HCT116 (cell line): Measurements from ENCODE around the gene ANO8. TPM values are rescaled to one million over a fixed set of nuclear protein-coding genes. Genes with fewer than 3 reads are reported as not detected.
A peak's percentile ranks its signal among the peaks of the same experiment; 100 is the strongest.

ENCODE experiments used
- ATAC-seq: fragments of 200-7000 bp; cut with Tn5 transposase; 2 replicates; pipeline ENCODE4 v1.9.1; 2020; ENCODE audit warnings: mild to moderate bottlenecking, moderate library complexity
- BruUV-seq: library from RNA; stranded (reverse); fragments of 400-500 nt; replicated peaks from 2 replicates; lab custom pipeline; 2021; lab: Mats Ljungman, UMichigan
- CTCF ChIA-PET: fragments of 300-600 bp; sonication (Branson Sonifier 250); formaldehyde crosslinking; loops from one replicate; lab custom pipeline; 2021; ENCODE audit warnings: antibody characterized with exemption; lab: Charles Lee
- POLR2A ChIA-PET: fragments of 300-600, 350-600 bp; sonication (Branson Sonifier 250); formaldehyde crosslinking; loops from one replicate; lab custom pipeline; 2021; ENCODE audit warnings: antibody characterized with exemption; lab: Charles Lee
- RAD21 ChIA-PET, 2 experiments: fragments of 300-600 bp; sonication (Branson Sonifier 250); formaldehyde crosslinking; loops; one replicate each; lab custom pipeline; 2023; ENCODE audit warnings: low total read pairs in 2 of 2; ENCODE audit not compliant: uncharacterized antibody in 2 of 2, unreplicated experiment in 2 of 2, low non-redundant PET in 1 of 2; lab: Charles Lee
- DNase-seq: peaks from one replicate; pipeline ENCODE4 v3.0.0-alpha.2; 2010; ENCODE audit warnings: low read depth, low spot score
- H2AFZ ChIP-seq: fragments of 200-600 bp; shearing (Covaris generic), sonication (generic); 2 replicates; pipeline ENCODE4 v1.6.1; 2017; ENCODE audit warnings: low read depth, mixed run types, mixed read lengths, antibody characterized with exemption, low read length; ENCODE audit not compliant: poor library complexity, severe bottlenecking
- H3K27ac ChIP-seq: 2 replicates; pipeline ENCODE4 v1.5.1; 2012; ENCODE audit warnings: low read depth, low read length
- H3K27me3 ChIP-seq: fragments of 200-600 bp; sonication (generic); 2 replicates; pipeline ENCODE4 v1.6.1; 2016; ENCODE audit warnings: mixed run types, low read length, mixed read lengths; ENCODE audit not compliant: insufficient read depth
- H3K36me3 ChIP-seq, 2 experiments: fragments of 200-500 bp in 1 of 2; fragments of 200-600 bp in 1 of 2; sonication (Bioruptor generic) in 1 of 2; sonication (generic) in 1 of 2; 2 replicates each; pipeline versions ENCODE4 v1.5.1 to v1.6.1; 2014 to 2016; ENCODE audit warnings: low read length in 2 of 2, inconsistent platforms in 1 of 2, mixed read lengths in 1 of 2, mixed run types in 1 of 2; ENCODE audit not compliant: insufficient read depth in 2 of 2, control insufficient read depth in 1 of 2
- H3K4me1 ChIP-seq, 2 experiments: fragments of 200-600 bp in 1 of 2; sonication (generic) in 1 of 2; 2 replicates each; pipeline versions ENCODE4 v1.5.1 to v1.6.1; 2012 to 2017; ENCODE audit warnings: low read length in 2 of 2, inconsistent platforms in 1 of 2, mild to moderate bottlenecking in 1 of 2, mixed read lengths in 1 of 2, mixed run types in 1 of 2, moderate library complexity in 1 of 2; ENCODE audit not compliant: insufficient read depth in 2 of 2, control insufficient read depth in 1 of 2
- H3K4me2 ChIP-seq: fragments of 200-600 bp; sonication (generic); 2 replicates; pipeline ENCODE4 v1.6.1; 2017; ENCODE audit warnings: mixed run types, low read length, mixed read lengths
- H3K4me3 ChIP-seq, 2 experiments: fragments of 200-600 bp in 1 of 2; sonication (generic) in 1 of 2; replicated peaks in 1 of 2; 2 replicates each; pipeline ENCODE4 v1.5.1; 2011 to 2016; ENCODE audit warnings: low read length in 2 of 2, control low read depth in 1 of 2, low read depth in 1 of 2, mild to moderate bottlenecking in 1 of 2, mixed read lengths in 1 of 2, mixed run types in 1 of 2
- H3K79me2 ChIP-seq: fragments of 200-600 bp; sonication (generic); 2 replicates; pipeline ENCODE4 v1.6.1; 2017; ENCODE audit warnings: mild to moderate bottlenecking, mixed run types, low read length, moderate library complexity, mixed read lengths; ENCODE audit not compliant: insufficient read depth
- H3K9ac ChIP-seq: fragments of 200-600 bp; sonication (generic); 2 replicates; pipeline ENCODE4 v1.6.1; 2016; ENCODE audit warnings: low read length, mixed read lengths
- H3K9me2 ChIP-seq: fragments of 200-600 bp; sonication (generic), shearing (Covaris generic); 2 replicates; pipeline ENCODE4 v1.6.1; 2017; ENCODE audit warnings: mixed run types, mild to moderate bottlenecking, moderate library complexity; ENCODE audit not compliant: insufficient read depth
- H3K9me3 ChIP-seq, 2 experiments: fragments of 200-500 bp in 1 of 2; fragments of 200-600 bp in 1 of 2; sonication (Bioruptor generic) in 1 of 2; sonication (generic) in 1 of 2; 2 replicates each; pipeline ENCODE4 v1.6.1; 2014 to 2017; ENCODE audit warnings: low read length in 2 of 2, mixed read lengths in 2 of 2, inconsistent platforms in 1 of 2, low read depth in 1 of 2, mild to moderate bottlenecking in 1 of 2, mixed run types in 1 of 2, moderate library complexity in 1 of 2; ENCODE audit not compliant: control insufficient read depth in 1 of 2, insufficient read depth in 1 of 2
- H4K20me1 ChIP-seq: fragments of 200-600 bp; sonication (generic), shearing (Covaris generic); 2 replicates; pipeline ENCODE4 v1.6.1; 2017; ENCODE audit warnings: mixed run types, mild to moderate bottlenecking, moderate library complexity; ENCODE audit not compliant: insufficient read depth
- CEBPB ChIP-seq: IDR thresholded peaks from 2 replicates; pipeline ENCODE4 v1.6.1; 2012; ENCODE audit warnings: low read depth
- EZH2 ChIP-seq: fragments of 200-600 bp; sonication (generic); IDR thresholded peaks from 2 replicates; pipeline ENCODE4 v1.6.1; 2017; ENCODE audit warnings: antibody characterized with exemption, mixed run types
- EZH2phosphoT487 ChIP-seq: fragments of 200-600 bp; IDR thresholded peaks from 2 replicates; pipeline ENCODE4 v1.6.1; 2018; ENCODE audit warnings: antibody characterized with exemption, borderline replicate concordance
- FOSL1 ChIP-seq: IDR thresholded peaks from 2 replicates; pipeline ENCODE4 v1.6.1; 2012; ENCODE audit warnings: low read depth
- JUND ChIP-seq: IDR thresholded peaks from 2 replicates; pipeline ENCODE4 v1.6.1; 2012
- POLR2A ChIP-seq: IDR thresholded peaks from 2 replicates; pipeline ENCODE4 v1.7.0; 2011; ENCODE audit warnings: borderline replicate concordance; ENCODE audit not compliant: insufficient read depth, insufficient read length; ENCODE audit errors: extremely low read depth
- POLR2AphosphoS5 ChIP-seq: IDR thresholded peaks from 2 replicates; pipeline ENCODE4 v1.6.1; 2011; ENCODE audit warnings: mild to moderate bottlenecking, low read depth, low read length, moderate library complexity
- SP1 ChIP-seq: IDR thresholded peaks from 2 replicates; pipeline ENCODE4 v1.6.1; 2012; ENCODE audit warnings: low read depth
- SRF ChIP-seq: IDR thresholded peaks from 2 replicates; pipeline ENCODE4 v1.6.1; 2012; ENCODE audit warnings: low read depth
- TCF7L2 ChIP-seq: IDR thresholded peaks from 2 replicates; pipeline ENCODE4 v1.7.0; 2011; ENCODE audit warnings: borderline replicate concordance, inconsistent platforms; ENCODE audit not compliant: insufficient read depth, insufficient read length; ENCODE audit errors: extremely low read depth
- YY1 ChIP-seq: IDR thresholded peaks from 2 replicates; pipeline ENCODE4 v1.6.1; 2011; ENCODE audit warnings: low read length, low read depth, moderate library complexity, mild to moderate bottlenecking; ENCODE audit not compliant: insufficient replicate concordance; ENCODE audit errors: extremely low read depth
- intact Hi-C: fragments of 100-400 bp; cut with micrococcal nuclease; formaldehyde crosslinking; loops from 2 replicates; pipeline ENCODE4 v1.10.0; 2022
- total RNA-seq: library from RNA; stranded (reverse); gene quantifications from one replicate; pipeline ENCODE4 v1.2.1, GENCODE V29; 2021; ENCODE audit not compliant: unreplicated experiment
- TF ChIP-seq, protein P1 (sequence below): IDR thresholded peaks from 2 replicates; pipeline ENCODE4 v1.6.1; 2012
- TF ChIP-seq, protein P2 (sequence below): IDR thresholded peaks from 2 replicates; pipeline ENCODE4 v1.6.1; 2011; ENCODE audit warnings: mild to moderate bottlenecking, low read length, moderate library complexity; ENCODE audit not compliant: insufficient replicate concordance; ENCODE audit errors: extremely low read depth

ANO8 gene
- total RNA-seq, 1 experiment from 2014 or later = 22.9 TPM

DNA sequence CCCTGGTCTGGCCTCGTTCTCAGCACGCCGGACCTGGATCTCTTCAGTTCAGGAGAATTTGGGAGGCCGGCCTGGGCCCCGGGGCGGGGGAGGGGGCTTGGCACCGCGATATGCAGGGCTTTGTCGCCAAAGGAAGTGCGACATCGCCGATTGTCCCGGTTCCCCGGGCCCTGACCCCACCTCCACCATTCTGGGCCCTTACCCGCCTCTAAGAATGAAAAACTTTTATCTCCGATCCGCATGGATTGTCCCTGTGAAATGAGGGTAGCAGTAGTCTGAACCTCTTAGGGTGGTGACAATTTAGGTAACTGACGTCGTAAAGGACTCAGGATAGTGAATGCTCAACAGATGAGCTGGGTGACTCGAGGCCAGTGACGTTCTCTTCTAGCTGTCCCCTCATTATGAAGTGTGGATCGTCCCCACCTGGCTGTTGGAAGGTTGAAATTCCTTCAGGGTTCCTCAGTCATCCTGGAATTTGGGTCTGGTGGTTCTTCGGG is 24.6 kb downstream of the ANO8 start:
- peak overlapping the region; percentile 79 for H3K27ac ChIP-seq
- peak overlapping the region; percentile 99 for H3K4me2 ChIP-seq
- no peak for ATAC-seq
- H3K4me1 ChIP-seq = peaks cover 41 to 58% of the 10 kb centered on the region in 2 experiments
- H3K4me3 ChIP-seq = peak overlapping the region; percentile 80 to 98
- peaks cover 4 to 12% of the 10 kb centered on the region in 2 experiments for H3K36me3 ChIP-seq
- H3K9me3 ChIP-seq = no peaks in the 10 kb centered on the region
- no peak overlapping the region for H2AFZ ChIP-seq
- H3K9me2 ChIP-seq = no peaks in the 10 kb centered on the region
- BruUV-seq = no TSS peak
- DNase-seq = no peak
- no peaks in the 10 kb centered on the region for H4K20me1 ChIP-seq
- peaks cover 59% of the 10 kb centered on the region for H3K79me2 ChIP-seq
- CTCF ChIA-PET = interaction anchor here (1.8 kb wide), 1 partner anchor 13 kb away, joined by 5 read pairs; no protein-coding TSS in a partner anchor
- intact Hi-C loops = loop anchor here (2.0 kb wide), 1 partner anchor 17 kb away; no protein-coding TSS in a partner anchor
- POLR2A ChIA-PET = interaction anchor here (1.4 to 3.2 kb wide), 2 partner anchors 17 to 24 kb away, joined by 9 to 39 read pairs; partner anchors contain the start of gene ANO8
- peak overlapping the region; percentile 81 for H3K9ac ChIP-seq
- H3K27me3 ChIP-seq = no peaks in the 10 kb centered on the region
- TF ChIP-seq EZH2phosphoT487 (no peak), EZH2 (no peak), CEBPB (no peak), YY1 (no peak), TCF7L2 (no peak), POLR2A (no peak), FOSL1 (no peak), POLR2AphosphoS5 (no peak), JUND (no peak), SRF (no peak), SP1 (no peak)
- TF ChIP-seq, protein P1, sequence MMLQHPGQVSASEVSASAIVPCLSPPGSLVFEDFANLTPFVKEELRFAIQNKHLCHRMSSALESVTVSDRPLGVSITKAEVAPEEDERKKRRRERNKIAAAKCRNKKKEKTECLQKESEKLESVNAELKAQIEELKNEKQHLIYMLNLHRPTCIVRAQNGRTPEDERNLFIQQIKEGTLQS = no peak
- TF ChIP-seq, protein P2, sequence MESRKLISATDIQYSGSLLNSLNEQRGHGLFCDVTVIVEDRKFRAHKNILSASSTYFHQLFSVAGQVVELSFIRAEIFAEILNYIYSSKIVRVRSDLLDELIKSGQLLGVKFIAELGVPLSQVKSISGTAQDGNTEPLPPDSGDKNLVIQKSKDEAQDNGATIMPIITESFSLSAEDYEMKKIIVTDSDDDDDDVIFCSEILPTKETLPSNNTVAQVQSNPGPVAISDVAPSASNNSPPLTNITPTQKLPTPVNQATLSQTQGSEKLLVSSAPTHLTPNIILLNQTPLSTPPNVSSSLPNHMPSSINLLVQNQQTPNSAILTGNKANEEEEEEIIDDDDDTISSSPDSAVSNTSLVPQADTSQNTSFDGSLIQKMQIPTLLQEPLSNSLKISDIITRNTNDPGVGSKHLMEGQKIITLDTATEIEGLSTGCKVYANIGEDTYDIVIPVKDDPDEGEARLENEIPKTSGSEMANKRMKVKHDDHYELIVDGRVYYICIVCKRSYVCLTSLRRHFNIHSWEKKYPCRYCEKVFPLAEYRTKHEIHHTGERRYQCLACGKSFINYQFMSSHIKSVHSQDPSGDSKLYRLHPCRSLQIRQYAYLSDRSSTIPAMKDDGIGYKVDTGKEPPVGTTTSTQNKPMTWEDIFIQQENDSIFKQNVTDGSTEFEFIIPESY = no peak
- RAD21 ChIA-PET = no interaction called here
